ENCODE measurements around the gene RABAC1. TPM values are rescaled to one million over a fixed set of nuclear protein-coding genes. Genes with fewer than 3 reads are reported as not detected.

RABAC1 gene
- total and polyA plus RNA-seq, 9 of the 15 experiments (the other 6 are each of a cell fraction or from before 2014, with no cell fraction given): 2.4 to 28.1 (median 9.3) TPM

DNA sequence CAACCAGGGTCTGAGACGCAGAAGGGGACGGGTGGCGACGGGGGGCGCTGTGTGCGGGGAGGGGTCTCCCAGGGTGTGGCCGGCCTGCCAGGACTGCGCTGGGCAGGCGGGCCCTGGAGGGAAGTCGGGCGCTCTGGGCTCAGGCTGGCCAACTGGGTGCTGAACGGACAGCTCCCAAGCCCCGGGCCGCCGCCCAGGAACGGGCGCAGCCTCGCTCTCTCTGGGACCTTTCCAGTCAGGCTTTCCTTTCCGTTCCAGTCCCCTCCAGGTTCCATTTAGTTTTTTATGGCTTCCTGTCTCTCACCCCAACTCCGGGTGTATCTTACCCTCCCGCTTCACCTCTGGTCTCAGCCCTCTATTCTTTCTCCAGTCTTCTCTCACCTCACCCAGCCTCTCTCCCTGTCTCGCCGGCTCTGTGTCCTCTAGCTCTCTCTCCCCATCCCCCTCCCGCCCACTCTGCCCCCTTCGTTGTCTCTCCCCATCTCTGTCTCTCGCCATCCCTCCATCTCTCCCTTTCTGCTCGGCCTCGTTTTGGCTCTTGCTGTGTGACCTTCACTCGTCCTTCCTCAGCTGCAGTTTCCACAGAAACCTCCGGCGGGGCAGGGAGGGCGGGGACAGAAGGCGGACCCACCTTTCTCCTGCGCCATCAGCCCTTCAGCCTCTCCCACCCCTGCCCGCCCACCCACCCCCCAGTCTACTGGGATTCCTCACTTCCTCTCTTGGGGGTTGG, 38.2 kb upstream of the RABAC1 start (continued):
- peak; percentile 98 for TF ChIP-seq REST (IDR thresholded peaks at IDR 0.05; ENCODE audit: borderline replicate concordance)
- TF ChIP-seq REST (CRISPR knock-in tag; IDR thresholded peaks at IDR 0.05; ENCODE audit: low read depth): peak; percentile 98
- no peak for TF ChIP-seq NR0B1 (IDR thresholded peaks at IDR 0.05; ENCODE audit: partially characterized antibody)
- TF ChIP-seq, protein P1, sequence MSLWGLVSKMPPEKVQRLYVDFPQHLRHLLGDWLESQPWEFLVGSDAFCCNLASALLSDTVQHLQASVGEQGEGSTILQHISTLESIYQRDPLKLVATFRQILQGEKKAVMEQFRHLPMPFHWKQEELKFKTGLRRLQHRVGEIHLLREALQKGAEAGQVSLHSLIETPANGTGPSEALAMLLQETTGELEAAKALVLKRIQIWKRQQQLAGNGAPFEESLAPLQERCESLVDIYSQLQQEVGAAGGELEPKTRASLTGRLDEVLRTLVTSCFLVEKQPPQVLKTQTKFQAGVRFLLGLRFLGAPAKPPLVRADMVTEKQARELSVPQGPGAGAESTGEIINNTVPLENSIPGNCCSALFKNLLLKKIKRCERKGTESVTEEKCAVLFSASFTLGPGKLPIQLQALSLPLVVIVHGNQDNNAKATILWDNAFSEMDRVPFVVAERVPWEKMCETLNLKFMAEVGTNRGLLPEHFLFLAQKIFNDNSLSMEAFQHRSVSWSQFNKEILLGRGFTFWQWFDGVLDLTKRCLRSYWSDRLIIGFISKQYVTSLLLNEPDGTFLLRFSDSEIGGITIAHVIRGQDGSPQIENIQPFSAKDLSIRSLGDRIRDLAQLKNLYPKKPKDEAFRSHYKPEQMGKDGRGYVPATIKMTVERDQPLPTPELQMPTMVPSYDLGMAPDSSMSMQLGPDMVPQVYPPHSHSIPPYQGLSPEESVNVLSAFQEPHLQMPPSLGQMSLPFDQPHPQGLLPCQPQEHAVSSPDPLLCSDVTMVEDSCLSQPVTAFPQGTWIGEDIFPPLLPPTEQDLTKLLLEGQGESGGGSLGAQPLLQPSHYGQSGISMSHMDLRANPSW (CRISPR knock-in tag; IDR thresholded peaks at IDR 0.05): no peak
- peak; percentile 95 for TF ChIP-seq EHMT2 (IDR thresholded peaks at IDR 0.05)
- TF ChIP-seq YBX1 (IDR thresholded peaks at IDR 0.05): no peak
- TF ChIP-seq MEF2A (IDR thresholded peaks at IDR 0.05; ENCODE audit: control insufficient read depth, low read depth, low read length): no peak
- no peak for TF ChIP-seq ZNF3 (CRISPR knock-in tag; IDR thresholded peaks at IDR 0.05)
- no peak for TF ChIP-seq ZNF707 (CRISPR knock-in tag; conservative IDR thresholded peaks at IDR 0.05)
- TF ChIP-seq ZC3H4 (CRISPR knock-in tag; IDR thresholded peaks at IDR 0.05; ENCODE audit: borderline replicate concordance): no peak
- no peak for TF ChIP-seq ZNF280B (CRISPR knock-in tag; IDR thresholded peaks at IDR 0.05)
- TF ChIP-seq HLTF (IDR thresholded peaks at IDR 0.05): no peak
- TF ChIP-seq ZNF79 (CRISPR knock-in tag; IDR thresholded peaks at IDR 0.05; ENCODE audit: low read depth): no peak
- no peak for TF ChIP-seq RBM15 (IDR thresholded peaks at IDR 0.05; ENCODE audit: insufficient read depth, low read length)
